Superior temporal gyrus (tissue), 1 donor: Measurements from ENCODE around the gene MARCHF2.

Source experiments
- DNase-seq: peaks from one replicate; pipeline ENCODE4 v3.0.0-alpha.2; 2016; ENCODE audit errors: extremely low spot score

MARCHF2 gene

GRCh38 chr19:8453616-8454015 lies 40.5 kb downstream of the MARCHF2 start:
- no peak for DNase-seq

- no peak for DNase-seq
Measured at GRCh38 chr19:8454218-8454617, 41.1 kb downstream of the MARCHF2 start.

GRCh38 chr19:8455018-8455417 lies 41.9 kb downstream of the MARCHF2 start:
- no peak for DNase-seq

GRCh38 chr19:8456064-8456463 lies 43.0 kb downstream of the MARCHF2 start:
- DNase-seq, result no peak

GRCh38 chr19:8457209-8457608 lies 44.1 kb downstream of the MARCHF2 start:
- no peak for DNase-seq

GRCh38 chr19:8457827-8458226 lies 44.7 kb downstream of the MARCHF2 start:
- no peak for DNase-seq

GRCh38 chr19:8458380-8458779 lies 45.3 kb downstream of the MARCHF2 start:
- no peak for DNase-seq

GRCh38 chr19:8459095-8459494 lies 46.0 kb downstream of the MARCHF2 start:
- no peak for DNase-seq

- DNase-seq, result no peak
Measured at GRCh38 chr19:8459520-8460270, 46.6 kb downstream of the MARCHF2 start.

- no peak for DNase-seq
Measured at GRCh38 chr19:8460516-8461298, 47.6 kb downstream of the MARCHF2 start.

GRCh38 chr19:8461376-8461775 lies 48.3 kb downstream of the MARCHF2 start:
- no peak for DNase-seq

GRCh38 chr19:8461891-8462290 lies 48.8 kb downstream of the MARCHF2 start:
- no peak for DNase-seq

- DNase-seq, result no peak
Measured at GRCh38 chr19:8462571-8462970, 49.5 kb downstream of the MARCHF2 start.

- no peak for DNase-seq
Measured at GRCh38 chr19:8463365-8463764, 50.3 kb downstream of the MARCHF2 start.

- DNase-seq, result no peak
Measured at GRCh38 chr19:8466018-8466417, 52.9 kb downstream of the MARCHF2 start.

GRCh38 chr19:8468124-8468523 lies 55.0 kb downstream of the MARCHF2 start:
- DNase-seq, result no peak

GRCh38 chr19:8468761-8469373 lies 55.8 kb downstream of the MARCHF2 start:
- DNase-seq, result no peak

GRCh38 chr19:8469613-8470368 lies 56.7 kb downstream of the MARCHF2 start:
- no peak for DNase-seq

GRCh38 chr19:8473648-8474476 lies 60.8 kb downstream of the MARCHF2 start:
- DNase-seq, result no peak

GRCh38 chr19:8475005-8475404 lies 61.9 kb downstream of the MARCHF2 start:
- no peak for DNase-seq

- DNase-seq, result no peak
Measured at GRCh38 chr19:8476524-8476923, 63.4 kb downstream of the MARCHF2 start.
